ENCODE measurements around the gene SOWAHC.
A peak's percentile ranks its signal among the peaks of the same experiment; 100 is the strongest.

SOWAHC gene

GRCh38 chr2:109649736-109650695 lies 35.9 kb downstream of the SOWAHC start:
- TF ChIP-seq CTCF (IDR thresholded peaks at IDR 0.05; ENCODE audit: insufficient read depth, low read depth, low read length, missing control alignments): no peak
- H3K4me3 ChIP-seq (ENCODE audit: low read length): no peak overlapping the region
- DNase-seq (ENCODE audit: low read depth): no peak

- H3K4me3 ChIP-seq (ENCODE audit: low read length): no peak overlapping the region
- DNase-seq (ENCODE audit: low read depth): no peak
- no peak for TF ChIP-seq CTCF (IDR thresholded peaks at IDR 0.05; ENCODE audit: insufficient read depth, low read depth, low read length, missing control alignments)
Observed at GRCh38 chr2:109654326-109655050, 40.3 kb downstream of the SOWAHC start.

- no peak overlapping the region for H3K4me3 ChIP-seq (ENCODE audit: low read length)
- TF ChIP-seq CTCF (IDR thresholded peaks at IDR 0.05; ENCODE audit: insufficient read depth, low read depth, low read length, missing control alignments): no peak
- no peak for DNase-seq (ENCODE audit: low read depth)
Observed at GRCh38 chr2:109655287-109655686, 41.1 kb downstream of the SOWAHC start.

DNA sequence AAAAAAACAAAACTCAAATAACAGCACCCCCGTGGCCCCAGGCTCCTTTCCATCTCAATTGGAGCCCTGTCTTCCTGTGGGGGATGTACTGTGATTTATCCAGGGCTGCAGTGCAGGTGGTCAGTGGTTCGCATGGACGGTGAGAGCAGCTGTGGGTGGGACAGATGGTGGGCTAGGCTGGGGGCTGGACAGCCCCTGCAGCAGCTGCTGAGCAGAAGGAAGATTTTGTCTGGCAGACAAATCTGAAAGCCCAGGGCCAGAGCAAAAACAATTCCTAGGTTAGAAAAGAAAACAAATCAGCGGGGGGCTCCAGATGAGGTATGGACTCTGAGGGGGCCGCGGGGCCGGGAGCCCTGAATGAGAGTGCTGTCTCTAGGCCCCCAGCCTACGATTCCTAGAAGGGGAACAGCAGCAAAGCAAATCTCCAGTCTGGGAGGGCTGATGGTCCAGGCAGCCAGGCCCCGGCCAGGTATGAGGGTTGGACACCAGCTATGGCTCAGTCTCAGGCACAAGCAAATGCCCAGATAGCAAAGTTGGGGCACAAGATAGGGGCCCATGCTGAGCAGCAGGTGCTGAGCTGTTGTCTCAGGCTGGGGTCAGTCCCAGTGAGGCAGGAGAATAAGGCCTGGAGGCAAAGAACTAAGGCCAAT lies 45.4 kb downstream of the SOWAHC start:
- no peak for TF ChIP-seq CTCF (IDR thresholded peaks at IDR 0.05; ENCODE audit: insufficient read depth, low read depth, low read length, missing control alignments)
- DNase-seq (ENCODE audit: low read depth): no peak
- H3K4me3 ChIP-seq (ENCODE audit: low read length): no peak overlapping the region

DNA sequence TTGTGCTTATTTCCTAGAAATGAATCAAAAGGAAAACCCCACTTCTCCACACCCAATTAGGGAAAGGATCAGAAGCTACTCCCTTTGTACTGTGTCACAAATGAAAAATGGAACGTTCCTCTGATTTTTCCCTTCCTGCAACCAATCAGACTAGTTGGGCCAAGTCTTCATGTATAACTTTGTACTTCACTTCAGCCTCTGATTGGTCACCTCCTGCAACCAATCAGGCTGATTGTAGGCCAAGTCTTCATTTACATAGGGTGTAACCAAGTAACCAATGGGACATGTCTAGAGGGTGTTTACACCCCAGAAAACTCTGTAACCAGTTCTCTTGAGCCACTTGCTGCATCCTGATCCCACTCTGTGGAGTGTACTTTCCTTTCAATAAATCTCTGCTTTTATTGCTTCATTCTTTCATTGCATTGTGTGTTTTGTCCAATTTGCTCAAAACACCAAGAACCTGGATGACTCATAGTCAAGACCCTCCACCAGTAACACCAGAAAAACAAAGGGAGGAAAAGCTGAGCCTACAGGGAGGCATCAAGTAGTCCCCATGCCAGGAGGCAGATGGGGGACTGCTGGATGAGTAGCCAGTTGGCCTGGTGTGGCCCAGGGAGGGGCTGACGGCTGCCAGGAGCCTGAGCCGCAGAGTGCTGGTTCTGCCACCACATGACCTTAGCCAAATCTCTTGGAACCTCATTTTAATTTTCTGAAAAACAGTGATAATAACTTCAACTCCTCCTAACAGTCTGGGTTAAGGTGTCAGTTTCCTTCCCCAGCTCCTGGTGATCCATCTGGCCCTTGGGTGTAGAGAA lies 46.1 kb downstream of the SOWAHC start:
- DNase-seq (ENCODE audit: low read depth): peak; percentile 30
- TF ChIP-seq CTCF (IDR thresholded peaks at IDR 0.05; ENCODE audit: insufficient read depth, low read depth, low read length, missing control alignments): no peak
- no peak overlapping the region for H3K4me3 ChIP-seq (ENCODE audit: low read length)

DNA sequence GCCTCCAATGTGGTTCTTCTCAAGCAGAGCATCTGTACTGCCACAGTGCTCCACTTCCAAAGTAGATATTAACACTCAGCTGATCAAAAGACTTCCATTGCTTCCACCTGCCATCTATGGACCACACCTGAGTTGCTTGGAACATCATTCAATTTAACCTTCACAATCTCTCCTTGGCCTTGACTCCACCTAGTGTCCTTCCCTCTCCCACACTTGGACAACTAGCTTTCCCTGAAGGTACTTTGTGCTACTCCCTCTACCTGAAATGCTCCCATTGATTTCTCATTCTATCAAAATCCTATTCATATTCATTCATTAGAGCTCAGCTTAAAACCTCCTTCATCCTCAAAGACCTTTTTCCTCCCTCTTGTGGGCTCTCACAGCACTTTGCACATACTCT lies 48.7 kb downstream of the SOWAHC start:
- peak; percentile 25 for TF ChIP-seq CTCF (IDR thresholded peaks at IDR 0.05; ENCODE audit: insufficient read depth, low read depth, low read length, missing control alignments)
- peak; percentile 40 for DNase-seq (ENCODE audit: low read depth)
- H3K4me3 ChIP-seq (ENCODE audit: low read length): no peak overlapping the region

All from epithelial cell of esophagus (primary cell).